ENCODE data around the gene TVP23B.

- TF ChIP-seq, protein P1, sequence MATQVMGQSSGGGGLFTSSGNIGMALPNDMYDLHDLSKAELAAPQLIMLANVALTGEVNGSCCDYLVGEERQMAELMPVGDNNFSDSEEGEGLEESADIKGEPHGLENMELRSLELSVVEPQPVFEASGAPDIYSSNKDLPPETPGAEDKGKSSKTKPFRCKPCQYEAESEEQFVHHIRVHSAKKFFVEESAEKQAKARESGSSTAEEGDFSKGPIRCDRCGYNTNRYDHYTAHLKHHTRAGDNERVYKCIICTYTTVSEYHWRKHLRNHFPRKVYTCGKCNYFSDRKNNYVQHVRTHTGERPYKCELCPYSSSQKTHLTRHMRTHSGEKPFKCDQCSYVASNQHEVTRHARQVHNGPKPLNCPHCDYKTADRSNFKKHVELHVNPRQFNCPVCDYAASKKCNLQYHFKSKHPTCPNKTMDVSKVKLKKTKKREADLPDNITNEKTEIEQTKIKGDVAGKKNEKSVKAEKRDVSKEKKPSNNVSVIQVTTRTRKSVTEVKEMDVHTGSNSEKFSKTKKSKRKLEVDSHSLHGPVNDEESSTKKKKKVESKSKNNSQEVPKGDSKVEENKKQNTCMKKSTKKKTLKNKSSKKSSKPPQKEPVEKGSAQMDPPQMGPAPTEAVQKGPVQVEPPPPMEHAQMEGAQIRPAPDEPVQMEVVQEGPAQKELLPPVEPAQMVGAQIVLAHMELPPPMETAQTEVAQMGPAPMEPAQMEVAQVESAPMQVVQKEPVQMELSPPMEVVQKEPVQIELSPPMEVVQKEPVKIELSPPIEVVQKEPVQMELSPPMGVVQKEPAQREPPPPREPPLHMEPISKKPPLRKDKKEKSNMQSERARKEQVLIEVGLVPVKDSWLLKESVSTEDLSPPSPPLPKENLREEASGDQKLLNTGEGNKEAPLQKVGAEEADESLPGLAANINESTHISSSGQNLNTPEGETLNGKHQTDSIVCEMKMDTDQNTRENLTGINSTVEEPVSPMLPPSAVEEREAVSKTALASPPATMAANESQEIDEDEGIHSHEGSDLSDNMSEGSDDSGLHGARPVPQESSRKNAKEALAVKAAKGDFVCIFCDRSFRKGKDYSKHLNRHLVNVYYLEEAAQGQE (IDR thresholded peaks at IDR 0.05): no peak
- TF ChIP-seq JUND (IDR thresholded peaks at IDR 0.05) (no peak), EGR1 (IDR thresholded peaks at IDR 0.05; ENCODE audit: low read depth in 2 of 2) (no peak), SP1 (IDR thresholded peaks at IDR 0.05) (no peak), RAD21 (IDR thresholded peaks at IDR 0.05) (no peak), ATF3 (IDR thresholded peaks at IDR 0.05) (no peak), YY1 (IDR thresholded peaks at IDR 0.05) (no peak), FOXA1 (IDR thresholded peaks at IDR 0.05) (no peak), GABPA (IDR thresholded peaks at IDR 0.05 in 1 of 2, conservative IDR thresholded peaks at IDR 0.05 in 1 of 2) (no peak), RXRA (IDR thresholded peaks at IDR 0.05) (no peak)
- TF ChIP-seq, protein P2, sequence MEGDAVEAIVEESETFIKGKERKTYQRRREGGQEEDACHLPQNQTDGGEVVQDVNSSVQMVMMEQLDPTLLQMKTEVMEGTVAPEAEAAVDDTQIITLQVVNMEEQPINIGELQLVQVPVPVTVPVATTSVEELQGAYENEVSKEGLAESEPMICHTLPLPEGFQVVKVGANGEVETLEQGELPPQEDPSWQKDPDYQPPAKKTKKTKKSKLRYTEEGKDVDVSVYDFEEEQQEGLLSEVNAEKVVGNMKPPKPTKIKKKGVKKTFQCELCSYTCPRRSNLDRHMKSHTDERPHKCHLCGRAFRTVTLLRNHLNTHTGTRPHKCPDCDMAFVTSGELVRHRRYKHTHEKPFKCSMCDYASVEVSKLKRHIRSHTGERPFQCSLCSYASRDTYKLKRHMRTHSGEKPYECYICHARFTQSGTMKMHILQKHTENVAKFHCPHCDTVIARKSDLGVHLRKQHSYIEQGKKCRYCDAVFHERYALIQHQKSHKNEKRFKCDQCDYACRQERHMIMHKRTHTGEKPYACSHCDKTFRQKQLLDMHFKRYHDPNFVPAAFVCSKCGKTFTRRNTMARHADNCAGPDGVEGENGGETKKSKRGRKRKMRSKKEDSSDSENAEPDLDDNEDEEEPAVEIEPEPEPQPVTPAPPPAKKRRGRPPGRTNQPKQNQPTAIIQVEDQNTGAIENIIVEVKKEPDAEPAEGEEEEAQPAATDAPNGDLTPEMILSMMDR (IDR thresholded peaks at IDR 0.05; ENCODE audit: low read depth, low read length, missing input control): no peak
- TF ChIP-seq, protein P3, sequence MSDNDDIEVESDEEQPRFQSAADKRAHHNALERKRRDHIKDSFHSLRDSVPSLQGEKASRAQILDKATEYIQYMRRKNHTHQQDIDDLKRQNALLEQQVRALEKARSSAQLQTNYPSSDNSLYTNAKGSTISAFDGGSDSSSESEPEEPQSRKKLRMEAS (IDR thresholded peaks at IDR 0.05): no peak
- TF ChIP-seq, protein P4, sequence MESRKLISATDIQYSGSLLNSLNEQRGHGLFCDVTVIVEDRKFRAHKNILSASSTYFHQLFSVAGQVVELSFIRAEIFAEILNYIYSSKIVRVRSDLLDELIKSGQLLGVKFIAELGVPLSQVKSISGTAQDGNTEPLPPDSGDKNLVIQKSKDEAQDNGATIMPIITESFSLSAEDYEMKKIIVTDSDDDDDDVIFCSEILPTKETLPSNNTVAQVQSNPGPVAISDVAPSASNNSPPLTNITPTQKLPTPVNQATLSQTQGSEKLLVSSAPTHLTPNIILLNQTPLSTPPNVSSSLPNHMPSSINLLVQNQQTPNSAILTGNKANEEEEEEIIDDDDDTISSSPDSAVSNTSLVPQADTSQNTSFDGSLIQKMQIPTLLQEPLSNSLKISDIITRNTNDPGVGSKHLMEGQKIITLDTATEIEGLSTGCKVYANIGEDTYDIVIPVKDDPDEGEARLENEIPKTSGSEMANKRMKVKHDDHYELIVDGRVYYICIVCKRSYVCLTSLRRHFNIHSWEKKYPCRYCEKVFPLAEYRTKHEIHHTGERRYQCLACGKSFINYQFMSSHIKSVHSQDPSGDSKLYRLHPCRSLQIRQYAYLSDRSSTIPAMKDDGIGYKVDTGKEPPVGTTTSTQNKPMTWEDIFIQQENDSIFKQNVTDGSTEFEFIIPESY (IDR thresholded peaks at IDR 0.05): no peak
Observed at GRCh38 chr17:18848501-18848900, 67.5 kb downstream of the TVP23B start.

Data from liver (tissue), 3 donors.